SJSA1 (cell line): Measurements from ENCODE around the gene GPR39. TPM values are rescaled to one million over a fixed set of nuclear protein-coding genes. Genes with fewer than 3 reads are reported as not detected.
A peak's percentile ranks its signal among the peaks of the same experiment; 100 is the strongest.

Experiments used
- DNase-seq, 2 experiments: peaks; one replicate each; pipeline ENCODE4 v3.0.0-alpha.2; 2015 to 2020; ENCODE audit warnings: low spot score in 2 of 2, low read depth in 1 of 2
- H3K27ac ChIP-seq: fragments of 250-450 bp; sonication (Bioruptor Pico); 2 replicates; pipeline ENCODE4 v1.5.1; 2020; ENCODE audit warnings: mild to moderate bottlenecking, moderate library complexity
- H3K27me3 ChIP-seq: fragments of 250-450 bp; sonication (Bioruptor Pico); replicated peaks from 2 replicates; pipeline ENCODE4 v1.5.1; 2020; ENCODE audit warnings: mild to moderate bottlenecking, moderate library complexity
- H3K36me3 ChIP-seq: fragments of 250-450 bp; sonication (Bioruptor Pico); 2 replicates; pipeline ENCODE4 v1.5.1; 2020; ENCODE audit warnings: mild to moderate bottlenecking
- H3K4me1 ChIP-seq: fragments of 250-450 bp; sonication (Bioruptor Pico); replicated peaks from 2 replicates; pipeline ENCODE4 v1.6.1; 2021; ENCODE audit warnings: mild to moderate bottlenecking
- H3K4me3 ChIP-seq: fragments of 250-450 bp; sonication (Bioruptor Pico); 2 replicates; pipeline ENCODE4 v1.5.1; 2020; ENCODE audit warnings: mild to moderate bottlenecking
- H3K9me3 ChIP-seq: fragments of 250-450 bp; sonication (Bioruptor Pico); replicated peaks from 2 replicates; pipeline ENCODE4 v1.5.1; 2020; ENCODE audit warnings: mild to moderate bottlenecking
- total RNA-seq: library from RNA; depleted of rRNA; stranded (reverse); fragments of >200 nt; shearing (Covaris generic); gene quantifications from 2 replicates; pipeline ENCODE4 v1.2.3, GENCODE V29; 2014

The GPR39 gene
- total RNA-seq, 1 experiment from 2014 or later = 2.6 TPM

DNA sequence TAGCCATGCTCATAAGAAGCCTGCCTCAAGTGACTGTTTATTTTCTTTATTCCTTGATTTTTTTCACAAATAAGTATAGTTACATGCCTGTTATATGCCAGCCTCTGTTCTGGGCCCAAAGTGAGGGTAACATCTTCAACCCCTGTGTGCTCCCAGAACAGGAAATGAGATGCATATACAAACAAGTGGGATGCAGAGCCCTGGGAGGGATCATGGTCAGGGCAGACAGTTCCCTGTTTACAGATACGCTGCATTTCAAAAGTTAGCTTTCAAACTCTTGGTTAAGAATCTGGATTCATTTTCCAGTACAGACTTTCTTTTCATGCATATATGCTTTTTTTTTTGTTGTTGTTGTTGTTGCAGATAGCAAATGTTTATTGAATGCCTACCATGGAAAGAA lies 24.4 kb downstream of the GPR39 start:
- H3K4me1 ChIP-seq = peaks cover 37% of the 10 kb centered on the region
- no peaks in the 10 kb centered on the region for H3K27me3 ChIP-seq
- peak in 1 of 2 experiments; percentile 41 for DNase-seq
- peak overlapping the region; percentile 16; the same call in 1 of the 2 replicates for H3K27ac ChIP-seq
- H3K4me3 ChIP-seq = no peak overlapping the region
- H3K9me3 ChIP-seq = no peaks in the 10 kb centered on the region
- no peaks in the 10 kb centered on the region for H3K36me3 ChIP-seq

DNA sequence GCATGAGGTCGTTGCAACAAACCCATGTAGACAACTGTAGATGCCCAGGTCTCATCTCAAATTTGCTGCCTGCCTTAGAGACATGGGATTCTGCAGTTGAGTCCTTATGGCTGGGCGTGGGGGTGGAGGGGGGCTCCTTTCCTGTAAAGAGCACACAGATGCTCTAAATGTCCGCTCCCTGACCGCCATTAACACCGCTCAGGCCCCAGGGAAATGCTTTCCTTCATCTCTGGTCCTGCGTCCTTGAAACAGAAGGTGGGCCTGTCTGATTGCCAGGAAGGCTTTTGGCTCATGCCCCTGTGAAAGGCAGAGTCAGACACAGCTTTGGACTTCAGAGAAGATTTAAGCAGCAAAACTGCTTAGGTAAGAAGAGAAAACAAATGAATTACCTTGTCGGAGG lies 25.7 kb downstream of the GPR39 start:
- no peak for DNase-seq
- no peaks in the 10 kb centered on the region for H3K36me3 ChIP-seq
- H3K9me3 ChIP-seq = no peaks in the 10 kb centered on the region
- no peak overlapping the region for H3K4me3 ChIP-seq
- no peak overlapping the region for H3K27ac ChIP-seq
- peaks cover 37% of the 10 kb centered on the region for H3K4me1 ChIP-seq
- no peaks in the 10 kb centered on the region for H3K27me3 ChIP-seq

DNA sequence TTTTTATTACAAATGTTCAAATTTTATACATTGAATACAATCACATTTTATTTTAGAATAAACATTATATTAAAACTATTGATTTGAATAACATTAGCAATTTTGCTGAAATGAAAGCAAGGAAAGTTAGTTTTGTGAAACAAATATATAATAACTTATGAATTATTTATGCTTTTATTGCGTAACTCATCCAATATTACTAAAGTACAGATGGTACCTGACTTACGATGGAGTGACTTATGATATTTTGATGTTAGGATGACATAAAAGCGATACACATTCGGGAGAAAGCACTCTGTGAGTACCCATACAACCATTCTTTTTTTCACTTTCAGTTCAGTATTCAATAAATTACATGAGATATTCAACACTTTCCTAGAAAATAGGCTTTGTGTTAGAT lies 26.5 kb downstream of the GPR39 start:
- Histone ChIP-seq H3K27ac (no peak overlapping the region), H3K36me3 (no peaks in the 10 kb centered on the region), H3K9me3 (no peaks in the 10 kb centered on the region), H3K4me1 (peaks cover 33% of the 10 kb centered on the region), H3K4me3 (no peak overlapping the region), H3K27me3 (no peaks in the 10 kb centered on the region)
- no peak for DNase-seq

DNA sequence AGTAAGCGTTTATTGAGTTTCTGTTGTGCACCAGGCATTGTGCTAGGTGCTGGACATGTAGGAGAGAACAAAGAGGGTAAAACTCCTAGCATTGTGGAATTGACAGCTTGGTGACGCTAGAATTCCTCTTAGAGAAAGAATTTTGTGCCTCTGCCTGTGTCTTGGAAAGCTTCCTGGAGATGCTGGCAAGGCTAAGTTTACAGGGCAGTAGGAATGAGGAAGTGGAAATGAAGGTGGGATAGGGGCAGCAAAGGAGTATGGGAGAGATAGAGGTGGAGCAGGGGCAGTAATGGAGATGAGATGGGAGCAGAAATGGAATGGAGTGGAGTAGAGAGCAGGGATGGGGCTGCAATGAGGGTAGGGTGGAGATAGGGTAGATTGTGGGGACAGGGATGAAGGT lies 29.8 kb downstream of the GPR39 start:
- DNase-seq = no peak
- Histone ChIP-seq H3K4me3 (no peak overlapping the region), H3K9me3 (no peaks in the 10 kb centered on the region), H3K27ac (no peak overlapping the region), H3K4me1 (peaks cover 2% of the 10 kb centered on the region), H3K36me3 (no peaks in the 10 kb centered on the region), H3K27me3 (no peaks in the 10 kb centered on the region)

DNA sequence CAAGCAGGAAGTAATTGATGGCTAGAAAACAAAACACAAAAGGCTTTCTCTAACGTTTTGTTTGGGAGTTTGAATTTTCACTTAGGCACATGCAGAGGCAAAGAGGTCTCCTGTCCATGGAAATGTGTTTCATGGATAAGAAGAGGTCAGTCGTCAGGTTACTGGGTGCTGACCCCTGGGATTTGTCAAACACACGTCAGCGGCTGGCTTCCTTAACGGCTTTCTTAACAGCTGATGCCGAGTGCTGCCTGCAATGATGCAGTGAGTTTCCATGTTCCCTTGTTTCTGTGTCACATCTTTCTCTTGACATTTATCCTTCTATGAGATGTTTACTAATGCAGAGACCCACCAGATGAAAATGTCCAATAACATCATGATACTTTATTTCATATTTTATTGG lies 31.7 kb downstream of the GPR39 start:
- Histone ChIP-seq H3K27me3 (no peaks in the 10 kb centered on the region), H3K4me1 (no peaks in the 10 kb centered on the region), H3K36me3 (no peaks in the 10 kb centered on the region), H3K9me3 (no peaks in the 10 kb centered on the region), H3K27ac (no peak overlapping the region), H3K4me3 (no peak overlapping the region)
- no peak for DNase-seq

DNA sequence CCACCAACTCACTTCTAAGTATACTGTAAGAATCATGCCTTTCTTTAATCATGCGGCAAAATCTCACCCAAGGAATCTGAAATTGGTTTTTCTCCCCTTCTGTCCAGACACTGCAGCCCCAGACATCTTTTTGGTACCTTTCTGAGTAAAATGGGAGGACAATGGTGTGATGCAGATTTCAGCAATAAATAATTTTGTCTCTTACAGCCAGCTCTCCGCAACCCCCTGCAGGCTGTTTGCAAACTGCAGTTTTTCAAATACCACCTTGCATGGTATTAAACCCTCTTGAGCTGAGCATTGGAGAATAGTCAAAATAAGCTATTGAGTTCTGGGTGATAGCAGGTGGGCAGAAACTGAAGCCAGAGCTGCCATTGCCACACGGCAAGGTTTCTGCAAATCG lies 32.2 kb downstream of the GPR39 start:
- Histone ChIP-seq H3K27ac (no peak overlapping the region), H3K9me3 (no peaks in the 10 kb centered on the region), H3K4me3 (no peak overlapping the region), H3K4me1 (no peaks in the 10 kb centered on the region), H3K36me3 (no peaks in the 10 kb centered on the region), H3K27me3 (no peaks in the 10 kb centered on the region)
- peak in 1 of 2 experiments; percentile 9 for DNase-seq

DNA sequence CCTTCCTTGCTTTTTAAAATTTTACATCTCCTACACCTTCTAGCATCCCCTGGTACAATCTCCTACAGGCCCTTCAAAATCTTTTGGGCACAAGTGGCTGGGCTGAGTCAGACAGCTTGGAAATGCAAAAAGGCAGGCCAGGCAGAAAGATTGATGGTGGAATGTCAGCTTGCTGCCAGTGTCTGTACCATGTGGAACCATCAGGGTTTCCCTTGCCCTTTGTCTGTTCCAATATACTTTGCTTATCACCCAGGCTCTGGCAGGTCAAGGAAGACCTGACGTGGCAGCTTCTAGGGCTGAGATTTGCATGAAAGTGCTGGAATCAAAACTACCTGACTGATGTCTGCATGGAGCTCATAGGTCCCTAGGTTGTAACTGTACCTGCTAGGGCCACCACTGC lies 33.3 kb downstream of the GPR39 start:
- H3K9me3 ChIP-seq = no peaks in the 10 kb centered on the region
- no peak overlapping the region for H3K4me3 ChIP-seq
- no peaks in the 10 kb centered on the region for H3K36me3 ChIP-seq
- DNase-seq = no peak
- H3K27me3 ChIP-seq = no peaks in the 10 kb centered on the region
- H3K4me1 ChIP-seq = no peaks in the 10 kb centered on the region
- no peak overlapping the region for H3K27ac ChIP-seq

DNA sequence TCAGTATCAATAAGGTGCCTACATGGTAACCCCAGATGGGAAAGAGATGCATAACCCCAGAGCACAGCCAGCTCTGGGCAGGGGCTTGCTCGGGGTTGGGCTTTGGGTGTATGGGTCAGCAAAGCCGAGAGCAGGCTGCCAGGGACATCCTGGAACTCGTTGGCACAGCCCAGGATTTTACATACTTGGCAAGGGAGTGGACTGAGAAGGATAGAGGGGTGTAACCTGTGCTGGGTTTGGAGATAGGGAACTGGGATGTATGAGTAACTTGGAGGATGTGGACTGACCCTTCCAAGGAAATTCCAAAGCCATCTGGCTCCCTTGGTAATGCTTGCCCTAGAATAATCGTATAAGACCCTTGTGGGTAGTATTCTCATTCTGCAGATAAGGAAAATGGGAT lies 44.2 kb downstream of the GPR39 start:
- Histone ChIP-seq H3K36me3 (no peaks in the 10 kb centered on the region), H3K4me3 (no peak overlapping the region)
- DNase-seq = no peak

DNA sequence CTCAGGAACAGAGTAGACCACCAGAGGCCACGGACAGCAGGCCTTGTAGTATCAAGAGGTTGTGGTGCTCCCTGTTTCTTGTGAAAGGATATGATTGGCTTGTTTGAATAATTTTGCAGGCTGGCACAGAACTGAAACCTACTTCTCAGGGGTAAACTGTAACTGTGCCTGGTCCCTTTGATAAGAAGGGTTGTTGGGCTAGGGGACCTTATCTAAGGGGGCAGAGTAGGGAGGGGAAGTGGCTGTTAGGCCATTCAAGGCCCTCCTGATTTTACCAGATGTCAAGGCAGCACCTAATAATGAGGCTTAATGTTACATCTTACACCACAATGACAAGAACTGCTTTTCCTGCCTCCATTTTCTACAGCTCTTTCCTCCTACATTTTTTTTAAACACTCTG lies 45.6 kb downstream of the GPR39 start:
- no peak for DNase-seq
- no peaks in the 10 kb centered on the region for H3K36me3 ChIP-seq
- H3K27ac ChIP-seq = no peak overlapping the region
- H3K4me1 ChIP-seq = no peaks in the 10 kb centered on the region
- no peak overlapping the region for H3K4me3 ChIP-seq
- no peaks in the 10 kb centered on the region for H3K27me3 ChIP-seq
- H3K9me3 ChIP-seq = peaks cover 11% of the 10 kb centered on the region

More for the DNA sequence above, 44.2 kb downstream of the GPR39 start:
- no peaks in the 10 kb centered on the region for H3K27me3 ChIP-seq
- no peaks in the 10 kb centered on the region for H3K4me1 ChIP-seq
- H3K27ac ChIP-seq = no peak overlapping the region
- H3K9me3 ChIP-seq = peaks cover 5% of the 10 kb centered on the region

DNA sequence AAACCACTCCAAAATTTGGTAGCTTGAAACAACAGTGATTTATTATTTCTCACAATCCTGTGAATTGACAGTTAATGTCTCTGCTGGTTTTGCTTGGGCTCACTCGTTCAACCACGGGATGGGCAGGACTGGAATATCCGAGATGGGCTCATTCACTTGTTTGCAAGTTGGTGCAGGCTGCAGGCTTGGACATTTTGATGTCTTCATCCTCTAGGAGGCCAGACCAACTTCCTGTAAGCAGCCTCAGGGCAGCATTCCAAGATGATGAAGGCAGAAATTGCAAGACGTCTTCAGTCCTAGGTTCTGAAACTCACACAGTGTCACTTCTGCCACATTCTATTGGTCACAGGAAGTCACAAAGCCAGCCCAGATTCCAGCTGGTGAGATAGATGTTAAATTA lies 47.1 kb downstream of the GPR39 start:
- Histone ChIP-seq H3K27ac (no peak overlapping the region), H3K36me3 (no peaks in the 10 kb centered on the region), H3K4me3 (no peak overlapping the region), H3K9me3 (peaks cover 12% of the 10 kb centered on the region), H3K4me1 (no peaks in the 10 kb centered on the region), H3K27me3 (no peaks in the 10 kb centered on the region)
- no peak for DNase-seq

DNA sequence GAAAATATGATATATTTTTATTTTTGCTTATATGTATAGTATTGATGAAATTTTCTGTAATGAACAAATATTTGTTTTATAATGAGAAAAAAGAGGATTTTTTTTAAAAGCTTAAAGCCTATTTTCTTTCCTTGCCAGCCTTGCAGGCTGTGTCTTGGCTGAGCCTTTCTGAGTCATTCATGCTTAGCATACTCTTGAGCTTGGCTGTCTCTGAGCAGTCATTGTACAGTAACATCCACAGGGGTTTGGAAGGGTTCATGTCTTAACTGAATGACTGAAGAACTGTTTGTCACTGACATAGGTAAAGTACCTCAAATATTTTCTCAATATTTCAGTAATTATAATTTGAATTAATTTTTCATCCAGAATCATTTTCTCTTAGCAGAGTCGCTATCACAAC lies 49.3 kb downstream of the GPR39 start:
- peaks cover 12% of the 10 kb centered on the region for H3K9me3 ChIP-seq
- H3K36me3 ChIP-seq = no peaks in the 10 kb centered on the region
- no peak for DNase-seq
- no peak overlapping the region for H3K27ac ChIP-seq
- no peak overlapping the region for H3K4me3 ChIP-seq
- H3K4me1 ChIP-seq = no peaks in the 10 kb centered on the region
- H3K27me3 ChIP-seq = no peaks in the 10 kb centered on the region

DNA sequence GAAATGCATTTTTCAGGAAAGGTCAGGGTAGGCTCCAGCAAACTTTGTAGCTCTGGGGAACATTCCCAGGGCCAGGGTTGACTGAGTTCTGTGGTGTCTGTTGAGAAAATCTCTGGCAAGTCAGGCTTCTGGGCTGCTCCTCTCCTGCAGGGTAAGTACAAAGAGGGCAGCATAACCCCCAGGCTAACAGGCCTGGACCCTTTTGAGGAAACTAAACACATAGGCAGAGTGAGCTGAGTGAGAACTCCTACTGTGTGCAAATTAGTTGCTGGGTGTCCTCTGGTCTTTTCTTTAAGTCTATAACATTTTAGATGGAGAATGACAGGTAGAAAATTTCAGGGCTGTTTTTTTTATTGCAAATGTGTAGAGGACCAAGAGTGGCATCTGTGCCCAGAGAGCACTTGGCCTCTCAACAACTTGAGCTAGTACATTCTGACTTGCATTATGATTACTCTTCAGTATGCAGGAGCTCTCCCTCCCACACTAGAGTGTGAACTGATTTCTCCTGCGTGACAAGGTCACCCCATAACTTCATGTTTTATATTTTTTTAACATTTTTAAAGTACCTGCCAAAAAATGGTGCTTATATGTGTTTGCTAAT lies 49.9 kb downstream of the GPR39 start:
- Histone ChIP-seq H3K9me3 (peaks cover 12% of the 10 kb centered on the region), H3K36me3 (no peaks in the 10 kb centered on the region), H3K4me1 (no peaks in the 10 kb centered on the region), H3K4me3 (no peak overlapping the region), H3K27ac (no peak overlapping the region), H3K27me3 (no peaks in the 10 kb centered on the region)
- DNase-seq = no peak

DNA sequence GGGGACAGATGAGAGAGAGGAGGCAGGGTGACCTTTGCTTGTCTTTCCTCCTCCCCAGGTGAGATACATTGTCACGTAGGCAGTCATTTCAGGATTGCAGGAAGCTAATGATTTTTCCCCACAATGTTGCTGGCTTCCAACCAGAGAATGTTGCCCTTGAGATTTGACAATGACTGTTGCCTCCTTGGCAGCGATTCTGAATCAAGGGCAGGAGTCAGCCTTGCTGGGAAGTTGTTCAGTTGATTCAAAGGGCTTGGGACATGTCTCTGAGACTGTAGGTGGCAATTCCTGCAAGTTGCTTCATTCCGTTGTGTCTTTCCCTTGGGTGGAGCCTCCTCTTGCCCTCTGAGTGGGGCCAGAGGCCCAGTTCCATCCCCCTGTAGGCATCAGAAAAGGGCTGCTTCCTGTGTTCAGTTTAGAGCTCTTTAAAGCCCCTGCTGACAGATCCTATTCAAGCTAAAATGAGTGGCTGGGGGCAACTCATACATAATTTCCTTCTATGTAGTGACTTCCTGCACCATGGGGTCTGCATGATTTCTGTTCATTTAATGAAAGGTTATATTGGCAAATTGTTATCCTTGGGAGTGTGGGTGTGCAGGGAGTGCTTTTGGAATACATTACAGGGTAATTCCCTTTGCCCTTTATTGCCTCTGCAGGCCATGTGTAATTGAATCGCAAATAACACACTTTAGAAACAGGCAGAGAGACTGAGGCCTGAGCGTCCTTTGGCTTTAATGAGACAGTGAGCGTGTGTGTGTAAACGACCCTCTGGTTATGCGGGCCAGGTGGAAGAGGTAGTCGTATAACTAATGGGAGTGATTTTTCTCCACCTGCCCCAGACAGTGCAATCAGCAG lies 52.4 kb downstream of the GPR39 start:
- Histone ChIP-seq H3K9me3 (peaks cover 12% of the 10 kb centered on the region), H3K36me3 (no peaks in the 10 kb centered on the region), H3K27ac (no peak overlapping the region), H3K4me3 (no peak overlapping the region), H3K27me3 (no peaks in the 10 kb centered on the region), H3K4me1 (no peaks in the 10 kb centered on the region)
- DNase-seq = no peak

DNA sequence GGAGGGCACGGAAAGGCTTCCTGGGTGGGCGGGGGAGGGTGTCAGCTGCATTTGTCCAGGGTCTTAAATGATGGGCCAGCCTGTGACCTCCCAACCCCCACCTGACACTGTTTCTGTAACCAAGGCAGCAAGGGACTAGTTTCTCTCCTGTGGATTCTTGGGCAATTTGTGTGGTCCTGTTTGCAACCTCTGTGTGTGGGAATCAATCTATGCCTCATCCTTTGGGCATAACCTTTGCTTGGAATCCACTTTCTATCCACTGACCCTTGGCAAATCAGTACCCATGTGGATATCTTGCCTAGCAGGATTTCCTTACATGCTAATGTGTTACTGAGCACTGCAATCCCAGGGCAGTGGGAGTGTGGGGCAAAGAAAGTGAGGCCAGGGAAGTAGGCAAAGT lies 54.1 kb downstream of the GPR39 start:
- H3K4me3 ChIP-seq = no peak overlapping the region
- H3K9me3 ChIP-seq = 0 out of 2 replicates have a peak, but pooled peaks cover 7% of the 10 kb centered on the region
- H3K36me3 ChIP-seq = no peaks in the 10 kb centered on the region
- no peaks in the 10 kb centered on the region for H3K27me3 ChIP-seq
- DNase-seq = no peak
- no peak overlapping the region for H3K27ac ChIP-seq
- no peaks in the 10 kb centered on the region for H3K4me1 ChIP-seq
